IgD-negative memory B cell (primary cell): ENCODE results near the gene USP19. TPM values are rescaled to one million over a fixed set of nuclear protein-coding genes. Genes with fewer than 3 reads are reported as not detected.

ENCODE experiments used
- H3K27ac Mint-ChIP-seq, 3 donors: one replicate each; pipeline ENCODE4 v1.8.0; 2020 to 2022; ENCODE audit warnings: mild to moderate bottlenecking in 3 of 3, mixed read lengths in 3 of 3, moderate library complexity in 1 of 3
- H3K27me3 Mint-ChIP-seq: one replicate; pipeline ENCODE4 v1.8.0; 2021; ENCODE audit warnings: mixed read lengths
- H3K36me3 Mint-ChIP-seq: one replicate; pipeline ENCODE4 v1.8.0; 2020; ENCODE audit warnings: mild to moderate bottlenecking, mixed read lengths
- H3K4me1 Mint-ChIP-seq, 3 donors: one replicate each; pipeline ENCODE4 v1.8.0; 2020 to 2022; ENCODE audit warnings: mixed read lengths in 3 of 3, mild to moderate bottlenecking in 1 of 3
- H3K4me3 Mint-ChIP-seq, 4 donors: one replicate each; pipeline ENCODE4 v1.8.0; 2020 to 2022; ENCODE audit warnings: mild to moderate bottlenecking in 4 of 4, mixed read lengths in 4 of 4, moderate library complexity in 3 of 4
- H3K9me3 Mint-ChIP-seq, 3 donors: one replicate each; pipeline ENCODE4 v1.8.0; 2020 to 2021; ENCODE audit warnings: mixed read lengths in 3 of 3, mild to moderate bottlenecking in 1 of 3
- polyA plus RNA-seq: library from polyadenylated mRNA; unstranded; fragments of 300-500 nt; fragmentation: Illumina TruSeq; gene quantifications from one replicate; pipeline ENCODE4 v1.2.3, GENCODE V29; 2021

Gene USP19
- polyA plus RNA-seq, 1 donor from 2014 or later, result 23.5 TPM

GRCh38 chr3:49122451-49122850, 1.8 kb upstream of the USP19 start:
- Mint-ChIP-seq H3K4me3 (peak overlapping the region in 2 of 4 donors; percentile 85 to 91), H3K9me3 (no peaks in the 10 kb centered on the region), H3K27me3 (no peaks in the 10 kb centered on the region)

GRCh38 chr3:49122022-49122421, 1.4 kb upstream of the USP19 start:
- Mint-ChIP-seq H3K4me3 (peak overlapping the region in 3 of 4 donors; percentile 34 to 91 (median 85)), H3K4me1 (peaks cover 0 to 6% (median 5%) of the 10 kb centered on the region in 3 donors), H3K36me3 (peaks cover 1% of the 10 kb centered on the region), H3K27ac (peak overlapping the region; percentile 14 to 95 (median 79)), H3K27me3 (no peaks in the 10 kb centered on the region), H3K9me3 (no peaks in the 10 kb centered on the region)

More at GRCh38 chr3:49122451-49122850, 1.8 kb upstream of the USP19 start:
- Mint-ChIP-seq H3K4me1 (peaks cover 0 to 6% (median 5%) of the 10 kb centered on the region in 3 donors), H3K36me3 (peaks cover 1% of the 10 kb centered on the region), H3K27ac (peak overlapping the region in 2 of 3 donors; percentile 79 to 95)

- Mint-ChIP-seq H3K4me3 (peak overlapping the region; percentile 84 to 95 (median 91)), H3K9me3 (no peaks in the 10 kb centered on the region), H3K27me3 (no peaks in the 10 kb centered on the region), H3K4me1 (peaks cover 0 to 6% (median 5%) of the 10 kb centered on the region in 3 donors), H3K36me3 (peaks cover 4% of the 10 kb centered on the region), H3K27ac (peak overlapping the region; percentile 79 to 95 (median 94))
Observed at GRCh38 chr3:49121132-49121736, 611 bp upstream of the USP19 start.

GRCh38 chr3:49120096-49120437, 556 bp downstream of the USP19 start:
- peaks cover 4% of the 10 kb centered on the region for H3K36me3 Mint-ChIP-seq
- H3K4me1 Mint-ChIP-seq, result peaks cover 0 to 6% (median 5%) of the 10 kb centered on the region in 3 donors
- H3K4me3 Mint-ChIP-seq, result peak overlapping the region; percentile 84 to 95 (median 91)
- H3K27me3 Mint-ChIP-seq, result no peaks in the 10 kb centered on the region
- H3K27ac Mint-ChIP-seq, result peak overlapping the region; percentile 79 to 95 (median 94)
- H3K9me3 Mint-ChIP-seq, result no peaks in the 10 kb centered on the region

- no peak overlapping the region for H3K27ac Mint-ChIP-seq
- H3K4me3 Mint-ChIP-seq, result peak overlapping the region; percentile 84 to 95 (median 91)
- no peaks in the 10 kb centered on the region for H3K9me3 Mint-ChIP-seq
- peaks cover 3% of the 10 kb centered on the region for H3K36me3 Mint-ChIP-seq
- no peaks in the 10 kb centered on the region for H3K27me3 Mint-ChIP-seq
- H3K4me1 Mint-ChIP-seq, result peaks cover 0 to 5% (median 5%) of the 10 kb centered on the region in 3 donors
Observed at GRCh38 chr3:49119439-49119838, 1.2 kb downstream of the USP19 start.

- no peaks in the 10 kb centered on the region for H3K9me3 Mint-ChIP-seq
- H3K4me1 Mint-ChIP-seq, result peaks cover 0 to 5% (median 5%) of the 10 kb centered on the region in 3 donors
- H3K27ac Mint-ChIP-seq, result peak overlapping the region in 1 of 3 donors; percentile 9
- H3K4me3 Mint-ChIP-seq, result peak overlapping the region in 3 of 4 donors; percentile 50 to 95 (median 78)
- peaks cover 3% of the 10 kb centered on the region for H3K36me3 Mint-ChIP-seq
- no peaks in the 10 kb centered on the region for H3K27me3 Mint-ChIP-seq
Observed at GRCh38 chr3:49119036-49119435, 1.6 kb downstream of the USP19 start.

GRCh38 chr3:49112262-49112661, 8.4 kb downstream of the USP19 start:
- H3K4me1 Mint-ChIP-seq, result no peaks in the 10 kb centered on the region
- no peaks in the 10 kb centered on the region for H3K9me3 Mint-ChIP-seq
- no peak overlapping the region for H3K27ac Mint-ChIP-seq
- no peak overlapping the region for H3K4me3 Mint-ChIP-seq
- H3K27me3 Mint-ChIP-seq, result no peaks in the 10 kb centered on the region
- H3K36me3 Mint-ChIP-seq, result peaks cover 6% of the 10 kb centered on the region

- Mint-ChIP-seq H3K27ac (peak overlapping the region in 1 of 3 donors; percentile 53), H3K4me3 (peak overlapping the region in 1 of 4 donors; percentile 3), H3K27me3 (no peaks in the 10 kb centered on the region), H3K9me3 (no peaks in the 10 kb centered on the region), H3K4me1 (no peaks in the 10 kb centered on the region), H3K36me3 (peaks cover 4% of the 10 kb centered on the region)
Observed at GRCh38 chr3:49111347-49111746, 9.3 kb downstream of the USP19 start.

GRCh38 chr3:49110780-49111179, 9.8 kb downstream of the USP19 start:
- Mint-ChIP-seq H3K27me3 (no peaks in the 10 kb centered on the region), H3K4me1 (peaks cover 0 to under 1% (median under 1%) of the 10 kb centered on the region in 3 donors), H3K36me3 (peaks cover 4% of the 10 kb centered on the region), H3K27ac (no peak overlapping the region), H3K9me3 (no peaks in the 10 kb centered on the region), H3K4me3 (no peak overlapping the region)

- Mint-ChIP-seq H3K27ac (no peak overlapping the region), H3K27me3 (no peaks in the 10 kb centered on the region), H3K9me3 (no peaks in the 10 kb centered on the region), H3K4me1 (peaks cover 9 to 18% (median 10%) of the 10 kb centered on the region in 3 donors), H3K4me3 (no peak overlapping the region), H3K36me3 (peaks cover 7% of the 10 kb centered on the region)
Observed at GRCh38 chr3:49108346-49108745, 12.3 kb downstream of the USP19 start.

- H3K27ac Mint-ChIP-seq, result peak within 1 kb of the TSS; percentile 93 to 100 (median 98)
- H3K9me3 Mint-ChIP-seq, result no peaks in the 10 kb centered on the region
- no peaks in the 10 kb centered on the region for H3K27me3 Mint-ChIP-seq
- H3K4me1 Mint-ChIP-seq, result peaks cover 10 to 20% (median 13%) of the 10 kb centered on the region in 3 donors
- peak within 1 kb of the TSS; percentile 97 to 100 (median 98) for H3K4me3 Mint-ChIP-seq
- peaks cover 14% of the 10 kb centered on the region for H3K36me3 Mint-ChIP-seq
Observed at GRCh38 chr3:49104427-49105291, 16.0 kb downstream of the USP19 start, which contains the start of gene QARS1. Gene QARS1, minus strand, starts transcription at chr3:49104757. Its CDS starts 24 bp downstream, at chr3:49104733.

- Mint-ChIP-seq H3K4me3 (peak overlapping the region; percentile 97 to 100 (median 98)), H3K9me3 (no peaks in the 10 kb centered on the region), H3K36me3 (peaks cover 12% of the 10 kb centered on the region), H3K27ac (peak overlapping the region; percentile 93 to 100 (median 98)), H3K27me3 (no peaks in the 10 kb centered on the region), H3K4me1 (peaks cover 10 to 20% (median 13%) of the 10 kb centered on the region in 3 donors)
Observed at GRCh38 chr3:49104052-49104426, 16.6 kb downstream of the USP19 start.

GRCh38 chr3:49100046-49100615, 20.5 kb downstream of the USP19 start:
- Mint-ChIP-seq H3K9me3 (no peaks in the 10 kb centered on the region), H3K27ac (peak overlapping the region in 1 of 3 donors; percentile 40), H3K4me3 (peak overlapping the region in 1 of 4 donors; percentile 39), H3K4me1 (peaks cover 9 to 17% (median 10%) of the 10 kb centered on the region in 3 donors), H3K36me3 (peaks cover 11% of the 10 kb centered on the region), H3K27me3 (no peaks in the 10 kb centered on the region)

GRCh38 chr3:49098910-49099630, 21.6 kb downstream of the USP19 start:
- no peaks in the 10 kb centered on the region for H3K9me3 Mint-ChIP-seq
- H3K4me3 Mint-ChIP-seq, result peak overlapping the region in 1 of 4 donors; percentile 72
- H3K36me3 Mint-ChIP-seq, result peaks cover 11% of the 10 kb centered on the region
- H3K27ac Mint-ChIP-seq, result no peak overlapping the region
- H3K27me3 Mint-ChIP-seq, result no peaks in the 10 kb centered on the region
- H3K4me1 Mint-ChIP-seq, result peaks cover 4 to 15% (median 7%) of the 10 kb centered on the region in 3 donors
